ENCODE measurements around the gene IQSEC3. TPM values are rescaled to one million over a fixed set of nuclear protein-coding genes. Genes with fewer than 3 reads are reported as not detected.
"Not testable (repeated sequence)": the region's sequence is repeated elsewhere in the genome, so short reads cannot be mapped to it uniquely, and the experiment has no call there.

The IQSEC3 gene
- total and polyA plus RNA-seq, 8 donors, result 0.64 to 8.4 (median 6.0) TPM

GRCh38 chr12:56683-57346, 9.8 kb upstream of the IQSEC3 start:
- Histone ChIP-seq H3K4me3 (no peak overlapping the region), H3K9me3 (peaks cover 0 to 7% of the 10 kb centered on the region in 2 donors), H3K36me3 (no peaks in the 10 kb centered on the region), H3K4me1 (no peaks in the 10 kb centered on the region), H3K27me3 (peaks cover 13 to 83% of the 10 kb centered on the region in 2 donors), H3K27ac (no peak overlapping the region)
- DNase-seq (no peak), ATAC-seq (no peak)
- no peak for TF ChIP-seq CTCF (IDR thresholded peaks at IDR 0.05)
- intact Hi-C loops (cut with DNase I), result no loop called here

- Histone ChIP-seq H3K4me1 (no peaks in the 10 kb centered on the region), H3K27ac (no peak overlapping the region), H3K36me3 (no peaks in the 10 kb centered on the region), H3K4me3 (no peak overlapping the region), H3K9me3 (peaks cover 0 to 8% of the 10 kb centered on the region in 2 donors), H3K27me3 (peaks cover 13 to 78% of the 10 kb centered on the region in 2 donors)
- no peak for TF ChIP-seq CTCF (IDR thresholded peaks at IDR 0.05)
- intact Hi-C loops (cut with DNase I), result no loop called here
- ATAC-seq (no peak), DNase-seq (no peak)
Measured at GRCh38 chr12:57539-57938, 9.0 kb upstream of the IQSEC3 start.

GRCh38 chr12:58832-59231, 7.7 kb upstream of the IQSEC3 start:
- Histone ChIP-seq H3K4me1 (no peaks in the 10 kb centered on the region), H3K9me3 (peaks cover 0 to 8% of the 10 kb centered on the region in 2 donors), H3K4me3 (no peak overlapping the region), H3K36me3 (no peaks in the 10 kb centered on the region), H3K27me3 (peaks cover 7 to 73% of the 10 kb centered on the region in 2 donors), H3K27ac (no peak overlapping the region)
- DNase-seq, result no peak
- no peak for TF ChIP-seq CTCF (IDR thresholded peaks at IDR 0.05)
- intact Hi-C loops (cut with DNase I), result no loop called here
- no peak for ATAC-seq

GRCh38 chr12:61845-62244, 4.7 kb upstream of the IQSEC3 start:
- H3K4me1 ChIP-seq; H3K4me3 ChIP-seq; H3K27ac ChIP-seq; H3K36me3 ChIP-seq; H3K9me3 ChIP-seq; intact Hi-C loops (cut with DNase I); ATAC-seq; DNase-seq: not testable (repeated sequence)
- peaks cover 0 to 55% of the 10 kb centered on the region in 2 donors for H3K27me3 ChIP-seq

- H3K9me3 ChIP-seq; intact Hi-C loops (cut with DNase I); H3K27ac ChIP-seq; H3K36me3 ChIP-seq; ATAC-seq; DNase-seq; H3K4me1 ChIP-seq; H3K4me3 ChIP-seq: not testable (repeated sequence)
- H3K27me3 ChIP-seq, result peaks cover 0 to 52% of the 10 kb centered on the region in 2 donors
Measured at GRCh38 chr12:65491-66063, 990 bp upstream of the IQSEC3 start.

GRCh38 chr12:66782-67504, 376 bp downstream of the IQSEC3 start:
- intact Hi-C loops (cut with DNase I); H3K9me3 ChIP-seq; H3K27ac ChIP-seq; H3K4me3 ChIP-seq; H3K4me1 ChIP-seq; H3K36me3 ChIP-seq: not testable (repeated sequence)
- ATAC-seq (peak; percentile 100), DNase-seq (peak in 2 of 4 donors; percentile 24 to 37)
- H3K27me3 ChIP-seq, result peaks cover 0 to 57% of the 10 kb centered on the region in 2 donors

DNA sequence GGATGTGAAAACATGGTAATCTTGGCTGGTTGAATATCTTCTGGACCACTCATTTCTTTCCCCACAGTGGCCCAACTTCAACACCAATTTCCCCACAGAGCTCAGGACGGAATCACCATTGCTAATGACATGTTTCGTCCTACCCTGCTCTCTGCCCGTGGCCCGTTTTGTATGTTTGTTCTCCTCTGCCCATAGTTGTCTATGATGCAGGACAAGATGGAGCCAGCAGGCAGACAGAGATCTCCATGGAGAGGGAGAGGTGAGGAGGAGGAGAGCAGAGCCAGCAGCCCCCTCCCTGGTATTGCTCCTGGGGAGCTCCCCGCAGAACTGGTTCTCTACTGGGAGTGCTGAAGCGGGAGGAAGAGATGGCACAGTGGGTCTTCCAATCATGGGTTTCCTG, 3.1 kb downstream of the IQSEC3 start:
- H3K27ac ChIP-seq; H3K9me3 ChIP-seq; ATAC-seq; intact Hi-C loops (cut with DNase I); DNase-seq; H3K4me3 ChIP-seq; H3K4me1 ChIP-seq; H3K36me3 ChIP-seq: not testable (repeated sequence)
- H3K27me3 ChIP-seq, result peaks cover 0 to 56% of the 10 kb centered on the region in 2 donors

GRCh38 chr12:70541-70940, 4.0 kb downstream of the IQSEC3 start:
- DNase-seq; H3K4me3 ChIP-seq; intact Hi-C loops (cut with DNase I); H3K36me3 ChIP-seq; ATAC-seq; H3K4me1 ChIP-seq; H3K27ac ChIP-seq; H3K9me3 ChIP-seq: not testable (repeated sequence)
- H3K27me3 ChIP-seq, result peaks cover 0 to 60% of the 10 kb centered on the region in 2 donors

DNA sequence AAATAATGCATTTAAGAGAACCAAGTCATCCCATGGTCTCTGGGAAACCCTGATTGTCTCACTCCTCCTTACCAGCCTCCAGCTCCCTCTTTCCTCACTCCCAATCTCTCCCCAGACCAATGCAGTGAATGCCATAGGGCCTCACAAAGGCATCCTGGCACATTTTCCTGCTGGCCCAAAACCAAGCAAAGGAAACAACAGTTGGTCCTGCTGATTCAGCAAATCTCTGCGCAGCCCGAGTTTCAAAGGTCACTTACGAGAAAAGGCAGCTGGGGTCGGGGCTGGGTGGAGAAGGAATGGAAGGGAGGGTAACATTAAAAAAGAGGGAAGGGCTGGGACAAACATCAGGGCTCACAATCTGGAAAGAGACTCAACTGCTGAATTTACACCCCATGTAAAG, 5.5 kb downstream of the IQSEC3 start:
- H3K4me3 ChIP-seq; H3K27ac ChIP-seq; H3K9me3 ChIP-seq; ATAC-seq; H3K36me3 ChIP-seq; DNase-seq; H3K4me1 ChIP-seq; intact Hi-C loops (cut with DNase I): not testable (repeated sequence)
- peaks cover 0 to 64% of the 10 kb centered on the region in 2 donors for H3K27me3 ChIP-seq
